ENCODE measurements around the gene CD300LG. TPM values are rescaled to one million over a fixed set of nuclear protein-coding genes. Genes with fewer than 3 reads are reported as not detected.
"Not testable (repeated sequence)": the region's sequence is repeated elsewhere in the genome, so short reads cannot be mapped to it uniquely, and the experiment has no call there.

The CD300LG gene
- total and polyA plus RNA-seq, 2 donors from 2014 or later = 1.2 to 3.1 TPM

DNA sequence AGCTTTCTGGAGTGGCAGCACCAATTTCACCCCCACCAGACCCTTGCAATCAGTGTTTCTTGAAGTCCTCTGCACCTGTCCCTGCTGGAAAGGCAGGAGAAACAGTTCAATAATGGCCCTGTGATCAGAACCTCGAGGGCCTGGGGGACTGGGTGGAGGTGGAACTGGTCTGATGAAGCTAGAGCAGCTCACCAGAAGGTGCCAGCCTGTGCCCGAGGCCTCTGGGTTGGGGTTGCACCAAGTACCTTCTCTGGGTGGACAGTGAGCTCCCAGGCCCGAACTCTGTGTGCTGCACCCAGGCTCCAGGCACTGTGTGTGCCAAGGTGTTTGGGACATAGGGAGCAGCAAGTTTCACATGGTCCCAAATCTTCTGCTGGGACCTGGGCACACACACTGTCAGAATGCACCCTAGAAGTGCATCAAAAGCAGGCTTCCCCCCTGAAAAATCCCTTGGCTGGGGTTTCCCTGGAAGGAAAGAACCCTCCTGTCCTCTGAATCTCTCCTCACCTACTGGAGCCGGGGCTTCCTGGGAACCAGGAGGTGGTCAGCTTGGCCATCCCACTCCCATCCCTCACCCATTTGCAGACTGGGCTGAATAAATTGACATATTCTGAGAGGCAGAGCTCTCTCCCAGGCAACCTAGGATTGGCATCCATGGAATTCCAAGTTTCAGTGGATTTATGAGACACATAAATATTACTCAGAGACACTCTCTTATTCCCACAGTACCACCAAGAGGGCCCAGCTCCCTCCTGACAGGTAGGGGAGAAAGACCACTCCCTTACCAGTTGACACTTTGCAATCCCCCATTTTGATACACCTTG, 17.4 kb downstream of the CD300LG start:
- Histone ChIP-seq H3K4me3 (ENCODE audit: low read length in 3 of 3) (no peak overlapping the region), H3K9ac (ENCODE audit: low read length in 3 of 3) (no peak overlapping the region), H3K27ac (ENCODE audit: low read depth in 2 of 2, low read length in 2 of 2) (no peak overlapping the region), H3K4me1 (ENCODE audit: control insufficient read depth in 2 of 3, insufficient read depth in 2 of 3, low read depth in 1 of 3, low read length in 3 of 3) (peaks cover 0 to under 1% (median 0%) of the 10 kb centered on the region in 3 donors), H3K27me3 (ENCODE audit: control insufficient read depth, insufficient read depth, low read length) (no peaks in the 10 kb centered on the region), H3K36me3 (ENCODE audit: control insufficient read depth in 2 of 3, insufficient read depth in 3 of 3, low read length in 3 of 3) (no peaks in the 10 kb centered on the region), H3K9me3 (ENCODE audit: control insufficient read depth in 2 of 3, insufficient read depth in 1 of 3, low read length in 3 of 3) (no peaks in the 10 kb centered on the region)
- intact Hi-C loops (cut with DNase I) = no loop called here
- TF ChIP-seq, protein P1, sequence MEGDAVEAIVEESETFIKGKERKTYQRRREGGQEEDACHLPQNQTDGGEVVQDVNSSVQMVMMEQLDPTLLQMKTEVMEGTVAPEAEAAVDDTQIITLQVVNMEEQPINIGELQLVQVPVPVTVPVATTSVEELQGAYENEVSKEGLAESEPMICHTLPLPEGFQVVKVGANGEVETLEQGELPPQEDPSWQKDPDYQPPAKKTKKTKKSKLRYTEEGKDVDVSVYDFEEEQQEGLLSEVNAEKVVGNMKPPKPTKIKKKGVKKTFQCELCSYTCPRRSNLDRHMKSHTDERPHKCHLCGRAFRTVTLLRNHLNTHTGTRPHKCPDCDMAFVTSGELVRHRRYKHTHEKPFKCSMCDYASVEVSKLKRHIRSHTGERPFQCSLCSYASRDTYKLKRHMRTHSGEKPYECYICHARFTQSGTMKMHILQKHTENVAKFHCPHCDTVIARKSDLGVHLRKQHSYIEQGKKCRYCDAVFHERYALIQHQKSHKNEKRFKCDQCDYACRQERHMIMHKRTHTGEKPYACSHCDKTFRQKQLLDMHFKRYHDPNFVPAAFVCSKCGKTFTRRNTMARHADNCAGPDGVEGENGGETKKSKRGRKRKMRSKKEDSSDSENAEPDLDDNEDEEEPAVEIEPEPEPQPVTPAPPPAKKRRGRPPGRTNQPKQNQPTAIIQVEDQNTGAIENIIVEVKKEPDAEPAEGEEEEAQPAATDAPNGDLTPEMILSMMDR (IDR thresholded peaks at IDR 0.05; ENCODE audit: borderline replicate concordance, extremely low read depth, insufficient read depth) = no peak
- no peak for FAIRE-seq
- peak in 2 of 5 donors; percentile 20 to 61 for DNase-seq

- H3K9ac ChIP-seq (ENCODE audit: low read length in 3 of 3) = no peak overlapping the region
- TF ChIP-seq, protein P1 (IDR thresholded peaks at IDR 0.05; ENCODE audit: borderline replicate concordance, extremely low read depth, insufficient read depth) = no peak
- no peaks in the 10 kb centered on the region for H3K27me3 ChIP-seq (ENCODE audit: control insufficient read depth, insufficient read depth, low read length)
- no peak for DNase-seq
- H3K4me1 ChIP-seq (ENCODE audit: control insufficient read depth in 2 of 3, insufficient read depth in 2 of 3, low read depth in 1 of 3, low read length in 3 of 3) = no peaks in the 10 kb centered on the region
- no peak for FAIRE-seq
- no peak overlapping the region for H3K27ac ChIP-seq (ENCODE audit: low read depth in 2 of 2, low read length in 2 of 2)
- no peaks in the 10 kb centered on the region for H3K36me3 ChIP-seq (ENCODE audit: control insufficient read depth in 2 of 3, insufficient read depth in 3 of 3, low read length in 3 of 3)
- no peak overlapping the region for H3K4me3 ChIP-seq (ENCODE audit: low read length in 3 of 3)
- no peaks in the 10 kb centered on the region for H3K9me3 ChIP-seq (ENCODE audit: control insufficient read depth in 2 of 3, insufficient read depth in 1 of 3, low read length in 3 of 3)
- intact Hi-C loops (cut with DNase I) = no loop called here
These were observed 21.4 kb downstream of the CD300LG start for GRCh38 chr17:43868226-43868994.

DNA sequence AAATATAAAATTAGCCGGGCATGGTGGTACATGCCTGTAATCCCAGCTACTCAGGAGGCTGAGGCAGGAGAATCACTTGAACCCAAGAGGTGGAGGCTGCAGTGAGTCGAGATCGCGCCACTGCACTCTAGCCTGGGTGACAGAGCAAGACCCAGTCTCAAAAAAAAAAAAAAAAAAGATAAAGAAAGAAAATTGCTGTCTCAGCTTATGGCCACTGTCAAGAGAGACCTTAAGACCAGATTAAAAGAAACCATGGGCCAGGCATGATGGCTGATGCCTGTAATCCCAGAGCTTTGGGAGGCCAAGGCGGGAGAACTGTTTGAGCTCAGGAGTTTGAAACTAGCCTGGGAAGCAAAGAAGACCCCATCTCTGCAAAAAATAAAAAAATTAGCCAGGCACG, 22.1 kb downstream of the CD300LG start:
- intact Hi-C loops (cut with DNase I); H3K9me3 ChIP-seq (ENCODE audit: control insufficient read depth in 2 of 3, insufficient read depth in 1 of 3, low read length in 3 of 3); H3K9ac ChIP-seq (ENCODE audit: low read length in 3 of 3); DNase-seq; H3K4me3 ChIP-seq (ENCODE audit: low read length in 3 of 3); H3K36me3 ChIP-seq (ENCODE audit: control insufficient read depth in 2 of 3, insufficient read depth in 3 of 3, low read length in 3 of 3); H3K27ac ChIP-seq (ENCODE audit: low read depth in 2 of 2, low read length in 2 of 2); H3K4me1 ChIP-seq (ENCODE audit: control insufficient read depth in 2 of 3, insufficient read depth in 2 of 3, low read depth in 1 of 3, low read length in 3 of 3); FAIRE-seq; H3K27me3 ChIP-seq (ENCODE audit: control insufficient read depth, insufficient read depth, low read length): not testable (repeated sequence)
